GM06990 (cell line): ENCODE results near the gene RPS19.

Experiments
- DNase-seq: peaks from one replicate; pipeline ENCODE4 v3.0.0-alpha.2; 2011; ENCODE audit not compliant: insufficient read length; ENCODE audit errors: extremely low read depth
- H3K27me3 ChIP-seq: replicated peaks from 2 replicates; pipeline ENCODE4 v1.6.0; 2011; ENCODE audit warnings: low read length; ENCODE audit not compliant: control insufficient read depth, insufficient read depth
- H3K36me3 ChIP-seq: 2 replicates; pipeline ENCODE4 v1.5.1; 2011; ENCODE audit warnings: low read length; ENCODE audit not compliant: control insufficient read depth, insufficient read depth
- H3K4me3 ChIP-seq: replicated peaks from 2 replicates; pipeline ENCODE4 v1.5.1; 2011; ENCODE audit warnings: low read depth, mild to moderate bottlenecking, control low read depth, low read length
- CTCF ChIP-seq: IDR thresholded peaks from 2 replicates; pipeline ENCODE4 v1.5.1; 2011; ENCODE audit warnings: low read length, control low read depth, mild to moderate bottlenecking, inconsistent platforms; ENCODE audit not compliant: insufficient read depth, poor library complexity, severe bottlenecking

Gene RPS19

GRCh38 chr19:41849067-41849466 is 11.0 kb upstream of the RPS19 start:
- 0 out of 2 replicates have a peak, but pooled peaks cover 1% of the 10 kb centered on the region for H3K27me3 ChIP-seq

GRCh38 chr19:41850381-41850780 is 9.7 kb upstream of the RPS19 start:
- no peak overlapping the region for H3K4me3 ChIP-seq
- H3K27me3 ChIP-seq, result 0 out of 2 replicates have a peak, but pooled peaks cover 1% of the 10 kb centered on the region
- no peak for TF ChIP-seq CTCF
- DNase-seq, result no peak
- H3K36me3 ChIP-seq, result no peaks in the 10 kb centered on the region

More at GRCh38 chr19:41849067-41849466, 11.0 kb upstream of the RPS19 start:
- Histone ChIP-seq H3K36me3 (no peaks in the 10 kb centered on the region), H3K4me3 (no peak overlapping the region)
- DNase-seq, result no peak
- no peak for TF ChIP-seq CTCF

- Histone ChIP-seq H3K36me3 (no peaks in the 10 kb centered on the region), H3K4me3 (no peak overlapping the region), H3K27me3 (0 out of 2 replicates have a peak, but pooled peaks cover 1% of the 10 kb centered on the region)
- DNase-seq, result no peak
- no peak for TF ChIP-seq CTCF
These were observed 8.6 kb upstream of the RPS19 start for GRCh38 chr19:41851456-41851855.

GRCh38 chr19:41853344-41853743 is 6.7 kb upstream of the RPS19 start:
- 0 out of 2 replicates have a peak, but pooled peaks cover 1% of the 10 kb centered on the region for H3K27me3 ChIP-seq
- H3K36me3 ChIP-seq, result no peaks in the 10 kb centered on the region
- no peak overlapping the region for H3K4me3 ChIP-seq
- DNase-seq, result no peak
- no peak for TF ChIP-seq CTCF

- H3K27me3 ChIP-seq, result 0 out of 2 replicates have a peak, but pooled peaks cover 1% of the 10 kb centered on the region
- no peak for TF ChIP-seq CTCF
- no peak overlapping the region for H3K4me3 ChIP-seq
- no peak for DNase-seq
- no peaks in the 10 kb centered on the region for H3K36me3 ChIP-seq
These were observed 6.3 kb upstream of the RPS19 start for GRCh38 chr19:41853768-41854167.

GRCh38 chr19:41859213-41859617 is 840 bp upstream of the RPS19 start:
- no peak for DNase-seq
- TF ChIP-seq CTCF, result peak; percentile 57
- H3K4me3 ChIP-seq, result peak overlapping the region; percentile 34

More at GRCh38 chr19:41859213-41859617, 840 bp upstream of the RPS19 start:
- Histone ChIP-seq H3K27me3 (no peaks in the 10 kb centered on the region), H3K36me3 (peaks cover 23% of the 10 kb centered on the region)
